GM18858 (cell line): ENCODE measurements around the gene WDR87.
"Not testable (repeated sequence)": the region's sequence is repeated elsewhere in the genome, so short reads cannot be mapped to it uniquely, and the experiment has no call there.

ENCODE experiments used
- ATAC-seq: cut with Tn5 transposase; IDR thresholded peaks from one replicate; pipeline ENCODE4 v1.9.1; 2021; ENCODE audit not compliant: unreplicated experiment

WDR87 gene

DNA sequence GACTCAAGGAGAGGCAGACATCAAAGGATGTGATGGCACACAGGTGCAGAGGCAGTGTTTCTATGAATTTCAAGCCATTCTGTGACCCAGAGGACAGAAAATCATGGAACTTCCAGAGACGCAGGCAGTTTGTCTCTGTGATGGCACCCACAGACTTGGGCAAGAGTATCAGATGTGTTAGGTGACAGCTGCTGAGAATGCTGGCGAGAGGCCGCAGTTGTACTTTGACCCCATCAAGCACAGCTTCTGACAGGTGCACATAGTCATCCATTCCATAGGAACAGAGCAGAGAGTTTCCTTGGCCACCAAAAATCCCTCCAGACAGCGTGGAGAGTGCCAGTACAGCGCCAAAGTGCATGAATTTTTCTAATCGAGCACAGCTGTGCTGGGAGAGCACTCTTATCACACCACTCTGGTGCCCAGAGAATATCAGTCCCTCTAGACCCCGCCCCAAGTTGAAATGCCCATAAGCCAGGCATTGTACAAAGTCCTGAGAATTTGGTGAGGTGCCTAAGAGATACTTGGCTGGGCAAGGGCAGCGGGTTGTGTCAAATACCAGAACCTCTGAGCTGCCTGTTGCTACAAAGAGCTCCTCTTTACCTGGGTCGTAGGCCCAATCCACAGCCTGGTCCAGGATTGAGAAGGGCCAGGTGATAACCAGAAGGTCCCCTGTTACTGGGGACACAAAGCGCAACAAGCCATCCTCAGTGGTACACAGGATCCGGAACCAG is 12.4 kb downstream of the WDR87 start:
- no peak for ATAC-seq

DNA sequence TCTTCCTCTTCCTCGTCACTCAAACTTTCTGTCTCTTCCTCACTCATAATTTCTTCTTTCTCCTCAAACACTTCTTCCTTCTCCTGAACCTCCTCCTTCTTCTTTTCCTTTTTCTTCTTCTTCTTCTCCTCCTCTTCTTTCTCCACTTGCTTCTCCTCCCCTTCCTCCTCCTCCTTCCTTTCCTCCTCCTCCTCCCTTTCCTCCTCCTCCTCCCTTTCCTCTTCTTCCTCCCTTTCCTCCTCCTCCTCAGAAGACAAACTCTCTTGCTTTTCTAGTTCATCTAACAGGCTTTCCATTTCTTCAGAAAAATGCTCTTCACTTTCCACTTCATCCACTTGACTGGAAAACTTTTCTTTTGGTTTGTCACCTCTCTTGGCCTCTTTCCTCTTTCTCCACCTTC is 19.8 kb downstream of the WDR87 start:
- no peak for ATAC-seq

DNA sequence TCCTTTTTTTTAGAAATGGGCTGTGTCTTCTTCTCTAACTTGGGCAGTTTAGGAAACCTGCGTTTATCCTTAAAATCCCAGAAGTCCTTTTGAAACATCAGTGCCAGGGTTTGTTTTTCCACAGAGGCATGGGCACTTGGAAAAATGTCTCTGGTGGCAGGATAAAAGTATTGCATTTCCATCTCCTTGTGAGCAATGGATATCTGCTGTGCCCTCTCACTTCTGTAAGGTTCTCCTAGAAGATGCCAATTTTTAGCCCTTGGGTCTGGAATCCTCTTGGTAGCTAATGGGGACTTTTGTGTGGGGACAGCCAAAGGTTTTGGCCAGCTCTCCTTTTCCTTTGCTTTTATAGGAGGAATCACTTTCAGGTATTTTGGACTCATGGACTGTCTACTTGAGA is 21.0 kb downstream of the WDR87 start:
- no peak for ATAC-seq

DNA sequence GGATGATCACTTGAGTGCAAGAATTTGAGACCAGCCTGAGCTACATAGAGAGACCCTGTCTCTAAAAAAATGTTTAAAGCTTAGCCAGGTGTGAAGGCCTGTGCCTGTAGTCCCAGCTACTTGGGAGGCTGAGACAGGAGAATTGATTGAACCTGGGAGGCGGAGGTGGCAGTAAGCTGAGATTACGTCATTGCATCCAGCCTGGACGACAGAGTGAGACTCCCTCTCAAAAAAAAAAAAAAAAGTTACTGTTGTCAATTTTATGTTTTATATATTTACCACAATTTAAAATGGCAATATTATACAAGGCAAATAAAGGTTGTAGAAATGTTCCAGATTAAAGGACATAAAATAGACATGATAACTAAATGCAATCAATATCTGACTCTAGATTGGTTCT is 29.2 kb downstream of the WDR87 start:
- no peak for ATAC-seq

DNA sequence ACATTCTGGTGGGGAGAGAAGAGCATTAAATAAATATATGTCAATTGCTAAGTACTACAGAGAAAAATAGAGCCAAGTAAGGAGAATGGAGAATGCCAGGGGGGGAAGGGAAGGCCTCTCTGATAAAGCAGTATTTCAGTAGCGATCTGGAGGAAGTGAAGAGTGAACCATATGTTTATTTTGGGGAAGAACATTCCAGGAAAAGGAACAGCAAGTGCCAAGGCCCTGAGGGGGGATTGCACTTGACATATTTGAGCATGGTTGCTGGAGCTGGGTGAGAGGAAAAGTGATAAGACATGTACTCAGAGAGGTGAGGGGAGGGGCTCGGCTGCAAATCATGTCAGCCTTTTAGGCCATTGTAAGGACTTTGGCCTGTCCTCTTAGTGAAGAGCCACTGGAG is 30.4 kb downstream of the WDR87 start:
- no peak for ATAC-seq

DNA sequence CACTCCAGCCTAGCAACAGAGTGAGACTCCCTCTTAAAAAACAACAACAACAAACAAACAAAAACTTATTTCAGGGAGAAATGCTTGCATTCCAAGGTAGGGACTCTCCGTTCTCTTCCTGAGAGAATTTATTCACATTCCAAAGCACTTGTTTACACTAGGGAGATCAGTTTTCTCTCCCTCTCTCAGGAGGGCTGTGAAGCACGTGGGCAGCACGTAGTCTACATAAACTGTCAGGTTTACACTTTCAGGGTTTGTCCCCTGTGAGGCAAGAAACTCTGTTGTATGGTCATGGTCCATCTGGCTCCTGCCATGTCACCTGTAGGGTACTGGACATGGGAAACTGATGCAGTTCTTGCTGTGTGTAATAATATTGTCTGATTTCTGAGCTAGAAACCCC is 31.6 kb downstream of the WDR87 start:
- no peak for ATAC-seq

DNA sequence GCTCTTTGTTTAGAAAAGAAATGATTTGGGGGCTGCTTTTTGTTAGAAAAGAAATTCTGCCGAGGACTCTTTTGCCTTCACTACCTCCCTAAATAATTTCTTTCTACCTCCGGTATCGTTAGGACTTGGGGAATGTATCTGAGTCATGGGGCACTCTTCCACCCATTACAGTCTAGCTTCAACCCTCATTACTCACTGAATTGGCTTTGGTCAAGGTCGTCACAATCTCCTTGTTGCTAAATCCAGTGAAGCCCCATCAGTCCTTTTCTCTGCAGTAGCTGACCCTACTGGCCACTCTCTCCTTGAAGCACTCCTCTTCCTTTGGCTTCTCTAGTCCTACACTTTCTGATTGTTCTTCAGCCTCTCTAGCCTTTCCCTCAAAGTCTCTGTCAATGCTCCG is 34.0 kb downstream of the WDR87 start:
- no peak for ATAC-seq

DNA sequence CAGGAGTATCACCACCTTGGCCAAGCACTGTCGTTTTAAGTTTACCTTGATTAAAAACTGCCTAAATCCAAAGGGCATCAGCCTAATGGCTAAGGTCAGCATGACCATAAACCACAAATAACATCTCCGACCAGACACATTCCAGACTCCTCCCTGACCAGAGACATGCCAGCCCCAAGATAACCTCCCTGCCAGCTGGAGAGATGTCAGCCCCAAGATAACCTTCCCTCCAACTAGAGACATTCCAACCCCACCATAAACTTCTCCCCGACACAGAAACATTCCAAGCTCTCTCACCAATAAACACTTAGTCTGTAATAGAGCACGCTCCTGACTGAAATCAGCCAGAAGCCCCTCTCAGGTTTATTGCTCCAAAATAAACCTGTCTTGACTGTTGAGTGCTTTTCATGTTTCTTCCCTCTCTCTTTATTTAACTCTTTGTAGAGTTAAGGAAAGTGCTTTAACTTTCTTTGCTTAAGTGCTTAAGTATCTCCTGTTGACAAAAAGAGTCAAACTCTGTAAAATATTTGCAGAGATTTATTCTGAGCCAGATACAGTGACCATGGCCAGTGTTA is 36.5 kb downstream of the WDR87 start:
- no peak for ATAC-seq

DNA sequence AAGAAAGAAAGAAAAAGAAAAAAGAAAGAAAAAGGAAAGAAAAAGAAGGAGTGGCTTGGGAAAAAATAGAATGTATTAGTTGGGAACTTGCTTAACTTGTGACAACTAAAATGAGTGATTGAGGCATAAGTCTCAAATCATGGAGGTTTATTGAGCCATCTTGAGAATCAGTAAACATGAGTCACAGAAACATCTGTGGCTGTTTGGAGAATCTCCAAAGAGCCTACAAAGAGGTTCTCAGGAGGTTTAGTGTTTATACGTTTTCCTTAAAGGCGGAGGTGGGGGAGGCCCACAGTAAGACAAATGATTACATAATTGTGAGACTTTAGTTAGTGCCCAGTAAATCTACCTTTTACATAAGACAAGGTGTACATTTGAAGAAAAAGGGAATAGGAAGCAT is 38.6 kb downstream of the WDR87 start:
- ATAC-seq: no peak

DNA sequence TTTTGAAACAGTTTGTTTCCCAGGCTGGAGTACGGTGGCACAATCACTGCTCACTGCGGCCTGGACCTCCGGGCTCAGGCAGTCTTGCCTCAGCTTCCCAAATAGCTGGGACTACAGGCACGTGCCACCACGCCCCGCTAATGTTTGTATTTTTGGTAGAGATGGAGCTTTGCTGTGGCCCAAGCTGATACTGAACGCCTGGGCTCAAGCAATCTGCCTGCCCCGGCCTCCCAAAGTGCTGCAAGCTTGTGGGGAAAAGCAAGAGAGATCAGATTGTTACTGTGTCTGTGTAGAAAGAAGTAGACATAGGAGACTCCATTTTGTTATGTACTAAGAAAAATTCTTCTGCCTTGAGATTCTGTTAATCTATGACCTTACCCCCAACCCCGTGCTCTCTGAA is 40.5 kb downstream of the WDR87 start:
- ATAC-seq: not testable (repeated sequence)

DNA sequence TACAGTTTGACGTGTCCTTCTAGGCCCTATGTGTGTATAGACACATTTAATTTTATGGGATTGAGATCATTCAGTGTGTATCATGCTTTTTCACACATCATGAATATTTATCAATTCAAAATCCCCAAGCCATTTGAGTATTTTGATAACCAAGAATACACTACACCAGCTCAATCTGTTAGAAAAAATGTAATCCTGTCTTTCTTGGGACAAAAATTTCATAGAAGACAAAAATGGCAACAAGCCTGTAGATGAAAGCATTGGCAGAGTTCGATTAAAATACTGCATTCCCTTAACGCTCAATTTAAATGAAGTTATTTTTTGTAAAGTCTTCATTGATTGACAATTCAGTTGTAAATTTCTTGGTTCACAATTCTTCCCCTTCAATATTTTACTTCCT is 41.9 kb downstream of the WDR87 start:
- no peak for ATAC-seq

DNA sequence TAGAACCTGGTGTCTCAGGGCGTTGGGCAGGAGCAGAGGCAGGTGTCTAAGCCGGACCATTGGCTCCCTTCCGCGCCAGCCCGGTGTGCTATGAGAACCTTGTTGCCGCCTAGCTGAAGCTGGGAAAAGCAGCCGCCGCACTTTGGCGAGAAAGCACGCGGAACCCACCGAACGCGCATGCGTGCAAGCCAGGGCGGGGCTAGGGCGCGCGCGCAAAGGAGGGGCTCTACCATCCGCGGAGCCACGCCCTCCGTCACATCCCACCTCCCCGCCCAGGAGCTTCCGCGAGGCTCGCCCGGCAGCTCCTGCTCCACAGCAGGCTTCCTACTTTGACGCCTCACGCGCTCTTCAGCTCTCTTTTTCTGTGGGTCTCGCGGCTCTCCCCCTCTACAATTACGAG is 51.3 kb downstream of the WDR87 start:
- no peak for ATAC-seq

DNA sequence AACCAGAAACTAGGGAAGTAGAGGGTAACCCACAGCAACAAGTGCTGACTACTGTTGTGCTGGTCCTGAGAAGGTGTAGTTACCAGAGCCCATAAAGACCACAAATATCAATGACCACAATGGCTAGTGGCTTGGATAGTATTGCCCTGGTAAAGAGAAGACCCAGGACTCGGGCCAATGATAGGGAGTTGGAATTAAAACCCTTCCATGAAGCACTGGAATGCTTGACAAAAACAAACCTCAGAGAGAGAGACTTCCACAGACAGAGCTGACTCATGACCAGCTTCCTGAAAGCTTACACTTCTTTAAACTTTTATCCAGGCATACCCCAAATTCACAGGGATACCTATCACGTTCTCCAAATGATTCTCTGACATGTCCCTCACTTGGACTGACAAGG is 60.5 kb downstream of the WDR87 start:
- no peak for ATAC-seq
